OCI-LY7 (cell line): ENCODE results near the gene MMP23B. TPM values are rescaled to one million over a fixed set of nuclear protein-coding genes. Genes with fewer than 3 reads are reported as not detected.
"Not testable (repeated sequence)": the region's sequence is repeated elsewhere in the genome, so short reads cannot be mapped to it uniquely, and the experiment has no call there.

Source experiments
- BruUV-seq: library from RNA; stranded (reverse); fragments of 400-500 nt; replicated peaks from 2 replicates; lab custom pipeline; 2021; lab: Mats Ljungman, UMichigan
- CTCF ChIA-PET: fragments of 300-600 bp; sonication (Branson Sonifier 250); formaldehyde crosslinking; loops from one replicate; lab custom pipeline; 2022; ENCODE audit warnings: antibody characterized with exemption; ENCODE audit not compliant: unreplicated experiment; lab: Charles Lee
- POLR2A ChIA-PET: fragments of 300-600 bp; sonication (Branson Sonifier 250); formaldehyde crosslinking; loops from one replicate; lab custom pipeline; 2022; ENCODE audit warnings: antibody characterized with exemption; lab: Charles Lee
- DNase-seq: peaks from one replicate; pipeline ENCODE4 v3.0.0-alpha.2; 2015; ENCODE audit warnings: low spot score
- H2AFZ ChIP-seq: fragments of 200-600 bp; sonication (generic), shearing (Covaris generic); 2 replicates; pipeline ENCODE4 v1.6.1; 2014; ENCODE audit warnings: mild to moderate bottlenecking, antibody characterized with exemption, low read length, moderate library complexity
- H3K27ac ChIP-seq: fragments of 200-600 bp; sonication (generic); 2 replicates; pipeline ENCODE4 v1.5.1; 2014; ENCODE audit warnings: mixed run types, low read depth, mild to moderate bottlenecking, moderate library complexity, low read length, inconsistent platforms; ENCODE audit not compliant: poor library complexity, severe bottlenecking
- H3K36me3 ChIP-seq: fragments of 200-600 bp; sonication (generic); 2 replicates; pipeline ENCODE4 v1.6.1; 2014; ENCODE audit warnings: mild to moderate bottlenecking, antibody characterized with exemption, low read length, moderate library complexity, mixed read lengths; ENCODE audit not compliant: insufficient read depth
- H3K4me1 ChIP-seq: fragments of 200-600 bp; sonication (generic); 2 replicates; pipeline ENCODE4 v1.5.1; 2014; ENCODE audit warnings: mild to moderate bottlenecking, low read length; ENCODE audit not compliant: insufficient read depth, poor library complexity, severe bottlenecking
- H3K4me2 ChIP-seq: fragments of 200-600 bp; sonication (generic); 2 replicates; pipeline ENCODE4 v1.6.1; 2014; ENCODE audit warnings: mild to moderate bottlenecking, low read length
- H3K4me3 ChIP-seq: fragments of 200-600 bp; sonication (generic); 2 replicates; pipeline ENCODE4 v1.5.1; 2014; ENCODE audit warnings: mild to moderate bottlenecking, low read depth, low read length; ENCODE audit not compliant: poor library complexity, severe bottlenecking
- H3K79me2 ChIP-seq: fragments of 200-600 bp; sonication (generic); 2 replicates; pipeline ENCODE4 v1.6.1; 2016; ENCODE audit warnings: low read depth, mild to moderate bottlenecking, low read length, moderate library complexity, mixed read lengths; ENCODE audit not compliant: insufficient read depth
- H3K9me2 ChIP-seq: fragments of 200-600 bp; sonication (generic); 2 replicates; pipeline ENCODE4 v1.6.1; 2016; ENCODE audit warnings: mild to moderate bottlenecking, low read length, mixed read lengths; ENCODE audit not compliant: insufficient read depth
- H3K9me3 ChIP-seq: fragments of 200-600 bp; sonication (generic); 2 replicates; pipeline ENCODE4 v1.6.1; 2014; ENCODE audit warnings: mild to moderate bottlenecking, mixed run types, low read length, mixed read lengths
- H4K20me1 ChIP-seq: fragments of 200-600 bp; sonication (generic); 2 replicates; pipeline ENCODE4 v1.6.1; 2014; ENCODE audit warnings: mild to moderate bottlenecking, antibody characterized with exemption, low read length, moderate library complexity, mixed read lengths; ENCODE audit not compliant: insufficient read depth
- CTCF ChIP-seq: fragments of 200-600 bp; sonication (generic); conservative IDR thresholded peaks from 2 replicates; pipeline ENCODE4 v1.5.1; 2014; ENCODE audit warnings: mild to moderate bottlenecking, antibody characterized with exemption, low read length, moderate library complexity, mixed read lengths
- EZH2phosphoT487 ChIP-seq: fragments of 200-600 bp; sonication (generic); IDR thresholded peaks from 2 replicates; pipeline ENCODE4 v1.6.1; 2018; ENCODE audit warnings: low read depth, borderline replicate concordance, mild to moderate bottlenecking, mixed run types, antibody characterized with exemption, low read length, moderate library complexity, mixed read lengths
- intact Hi-C: fragments of 100-400 bp; cut with micrococcal nuclease; formaldehyde crosslinking; loops from one replicate; pipeline ENCODE4 v1.10.0; 2022; ENCODE audit not compliant: unreplicated experiment
- total RNA-seq, 2 experiments: library from RNA; depleted of rRNA in 1 of 2; stranded (reverse); fragments of >200 nt in 1 of 2; shearing (Covaris generic) in 1 of 2; gene quantifications; 2 replicates each; pipeline ENCODE4 v1.2.3, GENCODE V29; 2014 to 2022

MMP23B gene
- total RNA-seq, 2 experiments from 2014 or later: 2.2 to 7.6 TPM

- no peaks in the 10 kb centered on the region for H4K20me1 ChIP-seq
- no peak overlapping the region for H3K4me2 ChIP-seq
- H3K36me3 ChIP-seq: no peaks in the 10 kb centered on the region
- intact Hi-C loops: no loop called here
- no peaks in the 10 kb centered on the region for H3K4me1 ChIP-seq
- CTCF ChIA-PET: no interaction called here
- no TSS peak for BruUV-seq
- H3K79me2 ChIP-seq: no peaks in the 10 kb centered on the region
- no peak overlapping the region for H3K27ac ChIP-seq
- H2AFZ ChIP-seq: no peak overlapping the region
- H3K9me3 ChIP-seq: no peaks in the 10 kb centered on the region
- no peak overlapping the region for H3K4me3 ChIP-seq
- DNase-seq: no peak
- POLR2A ChIA-PET: no interaction called here
- TF ChIP-seq EZH2phosphoT487 (no peak), CTCF (no peak)
- no peaks in the 10 kb centered on the region for H3K9me2 ChIP-seq
These were observed 37.2 kb upstream of the MMP23B start for GRCh38 chr1:1594602-1595260.

- POLR2A ChIA-PET: not testable (repeated sequence)
These were observed 36.6 kb upstream of the MMP23B start for GRCh38 chr1:1595341-1595740.

GRCh38 chr1:1596493-1597274 is 35.3 kb upstream of the MMP23B start:
- Histone ChIP-seq H3K9me3 (no peaks in the 10 kb centered on the region), H4K20me1 (no peaks in the 10 kb centered on the region), H3K4me3 (no peak overlapping the region), H3K4me1 (no peaks in the 10 kb centered on the region), H3K36me3 (no peaks in the 10 kb centered on the region), H3K79me2 (no peaks in the 10 kb centered on the region), H3K9me2 (no peaks in the 10 kb centered on the region), H3K4me2 (no peak overlapping the region), H2AFZ (no peak overlapping the region), H3K27ac (no peak overlapping the region)
- ChIA-PET CTCF (no interaction called here), POLR2A (no interaction called here)
- TF ChIP-seq CTCF: no peak
- TF ChIP-seq EZH2phosphoT487: no peak
- intact Hi-C loops: no loop called here
- no peak for DNase-seq
- no TSS peak for BruUV-seq

More at GRCh38 chr1:1595341-1595740, 36.6 kb upstream of the MMP23B start:
- H4K20me1 ChIP-seq, H3K79me2 ChIP-seq, H3K4me3 ChIP-seq, H3K27ac ChIP-seq, BruUV-seq, intact Hi-C loops, H3K9me2 ChIP-seq, H3K4me1 ChIP-seq, DNase-seq, H3K9me3 ChIP-seq, H3K36me3 ChIP-seq, CTCF ChIA-PET, H3K4me2 ChIP-seq, H2AFZ ChIP-seq: not testable (repeated sequence)
